Liver (tissue), 9 donors: Measurements from ENCODE around the gene FRYL. TPM values are rescaled to one million over a fixed set of nuclear protein-coding genes. Genes with fewer than 3 reads are reported as not detected.
"Not testable (repeated sequence)": the region's sequence is repeated elsewhere in the genome, so short reads cannot be mapped to it uniquely, and the experiment has no call there.

Source experiments
- DNase-seq: peaks from one replicate; pipeline ENCODE4 v3.0.0-alpha.2; 2017; ENCODE audit warnings: low spot score
- H3K27ac ChIP-seq, 2 donors: one replicate each; pipeline ENCODE4 v1.7.0; 2013; ENCODE audit warnings: inconsistent platforms in 2 of 2, low read length in 2 of 2, control low read depth in 1 of 2, low read depth in 1 of 2, mild to moderate bottlenecking in 1 of 2
- H3K27me3 ChIP-seq, 4 donors: one replicate each; pipeline versions ENCODE4 v1.6.1 to v1.7.0; 2013; ENCODE audit warnings: low read length in 3 of 4, inconsistent platforms in 1 of 4, mild to moderate bottlenecking in 1 of 4, moderate library complexity in 1 of 4; ENCODE audit not compliant: control insufficient read depth in 4 of 4, insufficient read depth in 4 of 4
- H3K36me3 ChIP-seq, 4 donors: one replicate each; pipeline versions ENCODE4 v1.6.1 to v1.7.0; 2013; ENCODE audit warnings: low read length in 3 of 4, mild to moderate bottlenecking in 3 of 4, low read depth in 1 of 4, moderate library complexity in 1 of 4; ENCODE audit not compliant: control insufficient read depth in 4 of 4, insufficient read depth in 3 of 4
- H3K4me1 ChIP-seq, 4 donors: one replicate each; pipeline versions ENCODE4 v1.6.1 to v1.7.0; 2013; ENCODE audit warnings: low read length in 3 of 4, mild to moderate bottlenecking in 3 of 4, moderate library complexity in 1 of 4; ENCODE audit not compliant: control insufficient read depth in 4 of 4, insufficient read depth in 4 of 4
- H3K4me3 ChIP-seq, 3 donors: one replicate each; pipeline versions ENCODE4 v1.6.1 to v1.7.0; 2013; ENCODE audit warnings: low read length in 3 of 3, control low read depth in 1 of 3, low read depth in 1 of 3, mild to moderate bottlenecking in 1 of 3
- H3K9ac ChIP-seq, 2 donors: one replicate each; pipeline ENCODE4 v1.7.0; 2013; ENCODE audit warnings: low read length in 2 of 2, mild to moderate bottlenecking in 2 of 2, moderate library complexity in 2 of 2, control low read depth in 1 of 2, low read depth in 1 of 2
- H3K9me3 ChIP-seq, 4 donors: one replicate each; pipeline versions ENCODE4 v1.6.1 to v1.7.0; 2013; ENCODE audit warnings: low read length in 3 of 4; ENCODE audit not compliant: control insufficient read depth in 4 of 4
- EGR1 ChIP-seq, 2 donors: IDR thresholded peaks; 2 replicates each; pipeline ENCODE4 v1.6.1; 2016 to 2018; ENCODE audit warnings: antibody characterized with exemption in 2 of 2, low read depth in 2 of 2
- FOXA1 ChIP-seq: IDR thresholded peaks from 2 replicates; pipeline ENCODE4 v1.6.1; 2016; ENCODE audit warnings: antibody characterized with exemption
- FOXA2 ChIP-seq: IDR thresholded peaks from 2 replicates; pipeline ENCODE4 v1.6.1; 2016; ENCODE audit warnings: antibody characterized with exemption
- GABPA ChIP-seq, 2 donors: IDR thresholded peaks in 1 of 2; conservative IDR thresholded peaks in 1 of 2; 2 replicates each; pipeline ENCODE4 v1.6.1; 2016; ENCODE audit warnings: antibody characterized with exemption in 2 of 2, mild to moderate bottlenecking in 1 of 2, moderate library complexity in 1 of 2
- HNF4A ChIP-seq, 2 donors: conservative IDR thresholded peaks; 2 replicates each; pipeline ENCODE4 v1.6.1; 2016; ENCODE audit warnings: antibody characterized with exemption in 2 of 2, mild to moderate bottlenecking in 2 of 2
- HNF4G ChIP-seq: IDR thresholded peaks from 2 replicates; pipeline ENCODE4 v1.6.1; 2016; ENCODE audit warnings: antibody characterized with exemption
- JUND ChIP-seq, 2 donors: IDR thresholded peaks; 2 replicates each; pipeline ENCODE4 v1.6.1; 2016; ENCODE audit warnings: antibody characterized with exemption in 2 of 2
- RAD21 ChIP-seq, 2 donors: IDR thresholded peaks; 2 replicates each; pipeline ENCODE4 v1.6.1; 2016; ENCODE audit warnings: antibody characterized with exemption in 2 of 2, mild to moderate bottlenecking in 2 of 2
- RXRA ChIP-seq, 2 donors: IDR thresholded peaks; 2 replicates each; pipeline ENCODE4 v1.6.1; 2017 to 2018; ENCODE audit warnings: antibody characterized with exemption in 2 of 2, mild to moderate bottlenecking in 1 of 2
- SP1 ChIP-seq: IDR thresholded peaks from 2 replicates; pipeline ENCODE4 v1.6.1; 2018; ENCODE audit warnings: antibody characterized with exemption, mild to moderate bottlenecking
- YY1 ChIP-seq: IDR thresholded peaks from 2 replicates; pipeline ENCODE4 v1.6.1; 2016; ENCODE audit warnings: antibody characterized with exemption, mild to moderate bottlenecking
- WGBS: extraction: QIAGEN DNeasy Blood & Tissue Kit; methylation state at CpG from one replicate; pipeline ENCODE4 v1.1.7; 2013; 5-methylcytosine and 5-hydroxymethylcytosine counted together
- polyA plus RNA-seq, 2 donors: library from polyadenylated mRNA; stranded (reverse) in 1 of 2; unstranded in 1 of 2; fragments of 200-250 nt in 1 of 2; fragments of >200 nt in 1 of 2; fragmentation: Nextera tagmentation in 1 of 2; extraction: Ambion mirVana in 1 of 2; gene quantifications; one replicate each; pipeline versions ENCODE4 v1.2.1 to v1.2.3, GENCODE V29; 2013 to 2015
- total RNA-seq, 2 donors: library from RNA; depleted of rRNA; stranded (reverse); fragments of >200 nt; gene quantifications; one replicate each; pipeline ENCODE4 v1.2.3, GENCODE V29; 2014
- TF ChIP-seq, protein P1 (sequence below): IDR thresholded peaks from 2 replicates; pipeline ENCODE4 v1.6.1; 2016; ENCODE audit warnings: antibody characterized with exemption
- TF ChIP-seq, protein P2 (sequence below): IDR thresholded peaks from 2 replicates; pipeline ENCODE4 v1.6.1; 2016; ENCODE audit warnings: antibody characterized with exemption, mild to moderate bottlenecking
- TF ChIP-seq, protein P3 (sequence below): IDR thresholded peaks from 2 replicates; pipeline ENCODE4 v1.6.1; 2016; ENCODE audit warnings: antibody characterized with exemption
- donor health status: healthy.
- donor health status: healthy.
- donor health status: healthy.
- donor health status: healthy.
- donor health status: healthy.

FRYL gene
- total and polyA plus RNA-seq, 4 donors = 5.3 to 79.0 (median 27.2) TPM

DNA sequence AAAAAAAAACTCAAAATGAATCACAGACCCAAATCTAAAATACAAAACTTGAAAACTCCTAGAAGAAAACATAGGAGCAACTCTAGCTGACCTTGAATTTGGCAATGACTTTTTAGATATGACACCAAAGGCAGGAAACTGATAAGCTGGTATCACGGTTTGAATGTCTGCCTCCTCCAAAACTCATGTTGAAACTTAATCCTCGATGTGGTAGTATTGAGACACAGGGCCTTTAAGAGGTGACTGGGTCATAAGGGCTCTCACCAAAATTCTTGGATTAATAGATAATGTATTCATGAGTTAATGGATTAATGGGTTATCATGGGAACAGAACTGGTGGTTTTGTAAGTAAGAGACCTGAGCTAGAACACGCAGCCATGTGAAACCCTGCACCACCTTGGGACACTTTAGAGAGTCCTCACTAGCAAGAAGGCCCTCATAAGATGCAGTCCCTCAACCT, 40.5 kb downstream of the FRYL start:
- Histone ChIP-seq H3K9me3 (no peaks in the 10 kb centered on the region), H3K4me1 (peaks cover 2 to 10% (median 5%) of the 10 kb centered on the region in 4 donors), H3K4me3 (no peak overlapping the region), H3K36me3 (no peaks in the 10 kb centered on the region), H3K27ac (no peak overlapping the region), H3K27me3 (no peaks in the 10 kb centered on the region), H3K9ac (no peak overlapping the region)
- WGBS = 34% methylated on average over 3 of the region's 3 CpGs
- DNase-seq = no peak
- TF ChIP-seq GABPA (IDR thresholded peaks at IDR 0.05 in 1 of 2, conservative IDR thresholded peaks at IDR 0.05 in 1 of 2) (no peak), JUND (IDR thresholded peaks at IDR 0.05) (no peak), RAD21 (IDR thresholded peaks at IDR 0.05) (no peak), RXRA (IDR thresholded peaks at IDR 0.05) (peak in 1 of 2 donors; percentile 18), YY1 (no peak), HNF4A (conservative IDR thresholded peaks at IDR 0.05) (no peak), SP1 (no peak), EGR1 (IDR thresholded peaks at IDR 0.05; ENCODE audit: low read depth in 2 of 2) (no peak), FOXA2 (no peak)

DNA sequence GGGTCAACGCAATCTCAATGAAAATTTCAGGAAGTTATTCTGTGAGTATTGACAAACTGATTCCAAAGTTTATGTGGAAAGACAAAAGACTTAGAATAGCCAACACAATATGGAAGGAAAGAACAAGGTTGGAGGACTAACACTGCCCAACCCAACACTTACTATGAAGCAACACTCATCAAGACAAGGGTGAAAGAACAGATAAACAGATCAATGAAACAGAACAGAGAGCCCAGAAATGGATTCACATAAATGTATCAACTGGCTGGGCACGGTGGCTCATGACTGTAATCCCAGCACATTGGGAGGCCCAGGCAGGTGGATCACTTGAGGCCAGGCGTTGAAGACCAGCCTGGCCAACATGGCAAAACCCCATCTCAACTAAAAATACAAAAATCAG, 41.2 kb downstream of the FRYL start:
- 61% methylated on average over 3 of the region's 3 CpGs for WGBS
- peaks cover 2 to 10% (median 5%) of the 10 kb centered on the region in 4 donors for H3K4me1 ChIP-seq
- DNase-seq = no peak
- H3K9me3 ChIP-seq = no peaks in the 10 kb centered on the region
- no peak overlapping the region for H3K4me3 ChIP-seq
- no peak overlapping the region for H3K27ac ChIP-seq
- no peaks in the 10 kb centered on the region for H3K27me3 ChIP-seq
- no peaks in the 10 kb centered on the region for H3K36me3 ChIP-seq
- TF ChIP-seq RXRA (IDR thresholded peaks at IDR 0.05) = peak in 1 of 2 donors; percentile 7
- TF ChIP-seq, protein P1, sequence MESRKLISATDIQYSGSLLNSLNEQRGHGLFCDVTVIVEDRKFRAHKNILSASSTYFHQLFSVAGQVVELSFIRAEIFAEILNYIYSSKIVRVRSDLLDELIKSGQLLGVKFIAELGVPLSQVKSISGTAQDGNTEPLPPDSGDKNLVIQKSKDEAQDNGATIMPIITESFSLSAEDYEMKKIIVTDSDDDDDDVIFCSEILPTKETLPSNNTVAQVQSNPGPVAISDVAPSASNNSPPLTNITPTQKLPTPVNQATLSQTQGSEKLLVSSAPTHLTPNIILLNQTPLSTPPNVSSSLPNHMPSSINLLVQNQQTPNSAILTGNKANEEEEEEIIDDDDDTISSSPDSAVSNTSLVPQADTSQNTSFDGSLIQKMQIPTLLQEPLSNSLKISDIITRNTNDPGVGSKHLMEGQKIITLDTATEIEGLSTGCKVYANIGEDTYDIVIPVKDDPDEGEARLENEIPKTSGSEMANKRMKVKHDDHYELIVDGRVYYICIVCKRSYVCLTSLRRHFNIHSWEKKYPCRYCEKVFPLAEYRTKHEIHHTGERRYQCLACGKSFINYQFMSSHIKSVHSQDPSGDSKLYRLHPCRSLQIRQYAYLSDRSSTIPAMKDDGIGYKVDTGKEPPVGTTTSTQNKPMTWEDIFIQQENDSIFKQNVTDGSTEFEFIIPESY = no peak
- no peak for TF ChIP-seq SP1
- no peak for TF ChIP-seq HNF4G
- TF ChIP-seq FOXA1 = no peak
- TF ChIP-seq EGR1 (IDR thresholded peaks at IDR 0.05; ENCODE audit: low read depth in 2 of 2) = no peak
- TF ChIP-seq YY1 = peak; percentile 61
- TF ChIP-seq, protein P2, sequence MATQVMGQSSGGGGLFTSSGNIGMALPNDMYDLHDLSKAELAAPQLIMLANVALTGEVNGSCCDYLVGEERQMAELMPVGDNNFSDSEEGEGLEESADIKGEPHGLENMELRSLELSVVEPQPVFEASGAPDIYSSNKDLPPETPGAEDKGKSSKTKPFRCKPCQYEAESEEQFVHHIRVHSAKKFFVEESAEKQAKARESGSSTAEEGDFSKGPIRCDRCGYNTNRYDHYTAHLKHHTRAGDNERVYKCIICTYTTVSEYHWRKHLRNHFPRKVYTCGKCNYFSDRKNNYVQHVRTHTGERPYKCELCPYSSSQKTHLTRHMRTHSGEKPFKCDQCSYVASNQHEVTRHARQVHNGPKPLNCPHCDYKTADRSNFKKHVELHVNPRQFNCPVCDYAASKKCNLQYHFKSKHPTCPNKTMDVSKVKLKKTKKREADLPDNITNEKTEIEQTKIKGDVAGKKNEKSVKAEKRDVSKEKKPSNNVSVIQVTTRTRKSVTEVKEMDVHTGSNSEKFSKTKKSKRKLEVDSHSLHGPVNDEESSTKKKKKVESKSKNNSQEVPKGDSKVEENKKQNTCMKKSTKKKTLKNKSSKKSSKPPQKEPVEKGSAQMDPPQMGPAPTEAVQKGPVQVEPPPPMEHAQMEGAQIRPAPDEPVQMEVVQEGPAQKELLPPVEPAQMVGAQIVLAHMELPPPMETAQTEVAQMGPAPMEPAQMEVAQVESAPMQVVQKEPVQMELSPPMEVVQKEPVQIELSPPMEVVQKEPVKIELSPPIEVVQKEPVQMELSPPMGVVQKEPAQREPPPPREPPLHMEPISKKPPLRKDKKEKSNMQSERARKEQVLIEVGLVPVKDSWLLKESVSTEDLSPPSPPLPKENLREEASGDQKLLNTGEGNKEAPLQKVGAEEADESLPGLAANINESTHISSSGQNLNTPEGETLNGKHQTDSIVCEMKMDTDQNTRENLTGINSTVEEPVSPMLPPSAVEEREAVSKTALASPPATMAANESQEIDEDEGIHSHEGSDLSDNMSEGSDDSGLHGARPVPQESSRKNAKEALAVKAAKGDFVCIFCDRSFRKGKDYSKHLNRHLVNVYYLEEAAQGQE = no peak
- TF ChIP-seq, protein P3, sequence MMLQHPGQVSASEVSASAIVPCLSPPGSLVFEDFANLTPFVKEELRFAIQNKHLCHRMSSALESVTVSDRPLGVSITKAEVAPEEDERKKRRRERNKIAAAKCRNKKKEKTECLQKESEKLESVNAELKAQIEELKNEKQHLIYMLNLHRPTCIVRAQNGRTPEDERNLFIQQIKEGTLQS = no peak
- peak; percentile 47 to 62 for TF ChIP-seq HNF4A (conservative IDR thresholded peaks at IDR 0.05)
- H3K9ac ChIP-seq = no peak overlapping the region

DNA sequence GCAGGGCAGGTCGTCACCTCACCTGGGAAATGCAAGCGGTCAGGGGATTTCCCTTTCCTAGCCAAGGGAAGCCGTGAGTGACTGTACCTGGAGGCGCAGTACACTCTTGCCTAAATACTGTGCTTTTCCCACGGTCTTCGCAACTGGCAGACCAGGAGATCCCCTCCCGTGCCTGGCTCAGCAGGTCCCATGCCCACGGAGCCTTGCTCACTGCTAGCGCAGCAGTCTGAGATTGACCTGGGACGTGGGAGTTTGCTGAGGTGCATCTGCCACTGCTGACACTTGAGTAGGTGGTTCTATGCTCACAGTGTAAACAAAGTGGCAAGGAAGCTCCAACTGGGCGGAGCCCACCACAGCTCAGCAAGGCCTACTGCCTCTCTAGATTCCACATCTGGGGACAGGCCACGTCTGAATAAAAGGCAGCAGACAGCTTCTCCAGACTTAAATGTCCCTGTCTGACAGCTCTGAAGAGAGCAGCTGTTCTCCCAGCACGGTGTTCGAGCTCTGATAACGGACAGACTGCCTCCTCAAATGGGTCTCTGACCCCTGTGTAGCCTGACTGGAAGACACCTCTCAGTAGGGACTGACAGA, 51.1 kb downstream of the FRYL start:
- not testable (repeated sequence) for H3K9me3 ChIP-seq, H3K27me3 ChIP-seq, DNase-seq, H3K27ac ChIP-seq, H3K36me3 ChIP-seq, H3K4me1 ChIP-seq, H3K4me3 ChIP-seq, H3K9ac ChIP-seq
- WGBS = 93% methylated on average over 15 of the region's 15 CpGs
